ENCODE data around the gene AP4E1. TPM values are rescaled to one million over a fixed set of nuclear protein-coding genes. Genes with fewer than 3 reads are reported as not detected.

The AP4E1 gene
- total RNA-seq, 1 donor from 2014 or later, result 11.3 TPM

- no peaks in the 10 kb centered on the region for H3K36me3 ChIP-seq (ENCODE audit: control insufficient read depth, insufficient read depth, low read length)
- no peak for TF ChIP-seq CTCF (IDR thresholded peaks at IDR 0.05; ENCODE audit: insufficient read depth, low read length, poor library complexity, severe bottlenecking)
- no peak for DNase-seq (ENCODE audit: low read depth)
- no peaks in the 10 kb centered on the region for H3K27me3 ChIP-seq (ENCODE audit: control insufficient read depth, insufficient read depth, low read length)
- H3K4me3 ChIP-seq (ENCODE audit: low read depth, low read length), result no peak overlapping the region
These were observed 138.4 kb downstream of the AP4E1 start for GRCh38 chr15:51046799-51047449.

GRCh38 chr15:51048308-51048707, 139.8 kb downstream of the AP4E1 start:
- DNase-seq (ENCODE audit: low read depth), result no peak
- H3K27me3 ChIP-seq (ENCODE audit: control insufficient read depth, insufficient read depth, low read length), result no peaks in the 10 kb centered on the region
- H3K36me3 ChIP-seq (ENCODE audit: control insufficient read depth, insufficient read depth, low read length), result no peaks in the 10 kb centered on the region
- TF ChIP-seq CTCF (IDR thresholded peaks at IDR 0.05; ENCODE audit: insufficient read depth, low read length, poor library complexity, severe bottlenecking), result no peak
- no peak overlapping the region for H3K4me3 ChIP-seq (ENCODE audit: low read depth, low read length)

GRCh38 chr15:51049081-51049480, 140.6 kb downstream of the AP4E1 start:
- DNase-seq (ENCODE audit: low read depth), result no peak
- no peaks in the 10 kb centered on the region for H3K27me3 ChIP-seq (ENCODE audit: control insufficient read depth, insufficient read depth, low read length)
- no peaks in the 10 kb centered on the region for H3K36me3 ChIP-seq (ENCODE audit: control insufficient read depth, insufficient read depth, low read length)
- no peak overlapping the region for H3K4me3 ChIP-seq (ENCODE audit: low read depth, low read length)
- TF ChIP-seq CTCF (IDR thresholded peaks at IDR 0.05; ENCODE audit: insufficient read depth, low read length, poor library complexity, severe bottlenecking), result no peak

DNA sequence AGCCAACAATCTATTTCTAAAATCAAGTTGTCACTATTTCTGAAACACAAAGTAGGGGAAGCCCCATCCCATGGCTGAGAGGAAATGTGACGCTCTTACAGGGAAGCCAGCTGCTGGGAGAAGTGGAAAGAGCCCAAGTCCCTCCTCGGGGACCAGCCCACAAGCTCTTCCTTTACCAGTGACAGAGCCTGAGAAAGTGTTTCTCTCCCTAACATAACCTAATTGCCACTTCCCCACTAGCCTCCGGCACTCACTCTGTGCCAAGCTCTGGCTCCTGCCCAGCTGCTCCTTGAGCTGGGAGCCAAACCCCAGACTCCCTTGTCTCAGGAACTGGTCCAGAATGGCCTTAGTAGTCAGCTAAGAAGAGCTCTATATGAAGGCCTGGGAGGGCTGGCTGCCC, 143.3 kb downstream of the AP4E1 start:
- no peak for TF ChIP-seq CTCF (IDR thresholded peaks at IDR 0.05; ENCODE audit: insufficient read depth, low read length, poor library complexity, severe bottlenecking)
- DNase-seq (ENCODE audit: low read depth), result no peak
- H3K27me3 ChIP-seq (ENCODE audit: control insufficient read depth, insufficient read depth, low read length), result no peaks in the 10 kb centered on the region
- H3K36me3 ChIP-seq (ENCODE audit: control insufficient read depth, insufficient read depth, low read length), result no peaks in the 10 kb centered on the region
- H3K4me3 ChIP-seq (ENCODE audit: low read depth, low read length), result no peak overlapping the region

GRCh38 chr15:51053571-51053970, 145.1 kb downstream of the AP4E1 start:
- no peaks in the 10 kb centered on the region for H3K36me3 ChIP-seq (ENCODE audit: control insufficient read depth, insufficient read depth, low read length)
- DNase-seq (ENCODE audit: low read depth), result no peak
- TF ChIP-seq CTCF (IDR thresholded peaks at IDR 0.05; ENCODE audit: insufficient read depth, low read length, poor library complexity, severe bottlenecking), result no peak
- H3K27me3 ChIP-seq (ENCODE audit: control insufficient read depth, insufficient read depth, low read length), result no peaks in the 10 kb centered on the region
- no peak overlapping the region for H3K4me3 ChIP-seq (ENCODE audit: low read depth, low read length)

DNA sequence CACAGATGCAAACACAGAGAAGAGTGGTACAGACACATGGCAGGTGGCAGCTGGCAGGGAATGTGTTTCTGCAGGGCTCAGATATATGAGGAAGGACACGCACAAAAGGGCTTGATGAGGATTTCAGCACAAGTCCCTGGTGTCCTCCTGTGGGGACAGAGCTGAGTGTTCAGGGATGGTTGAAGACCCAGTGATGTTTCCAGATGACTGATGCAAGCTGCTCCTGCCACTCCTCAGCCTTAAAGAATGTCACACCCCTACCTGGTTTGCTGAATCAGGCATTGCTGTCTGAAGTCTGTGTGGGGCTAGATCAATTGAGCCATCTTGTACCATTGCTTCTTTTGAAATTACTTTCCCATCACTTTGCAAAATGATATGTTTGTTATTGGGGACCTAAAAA, 146.1 kb downstream of the AP4E1 start:
- no peaks in the 10 kb centered on the region for H3K36me3 ChIP-seq (ENCODE audit: control insufficient read depth, insufficient read depth, low read length)
- H3K27me3 ChIP-seq (ENCODE audit: control insufficient read depth, insufficient read depth, low read length), result no peaks in the 10 kb centered on the region
- no peak overlapping the region for H3K4me3 ChIP-seq (ENCODE audit: low read depth, low read length)
- DNase-seq (ENCODE audit: low read depth), result no peak
- TF ChIP-seq CTCF (IDR thresholded peaks at IDR 0.05; ENCODE audit: insufficient read depth, low read length, poor library complexity, severe bottlenecking), result no peak

All from kidney epithelial cell (primary cell).